Coronary artery (tissue), 2 donors: ENCODE data around the gene ADISSP.

Experiments used
- DNase-seq: peaks from one replicate; pipeline ENCODE4 v3.0.0-alpha.2; 2017; ENCODE audit warnings: low spot score
- H3K27ac ChIP-seq, 2 donors: fragments of 200-600 bp; sonication (generic); one replicate each; pipeline ENCODE4 v1.5.1; 2016 to 2019
- H3K4me3 ChIP-seq: fragments of 200-600 bp; sonication (generic); 2 replicates; pipeline ENCODE4 v1.5.1; 2016; ENCODE audit warnings: mild to moderate bottlenecking, moderate library complexity
- CTCF ChIP-seq: fragments of 200-600 bp; sonication (generic); IDR thresholded peaks from one replicate; pipeline ENCODE4 v1.5.1; 2019; ENCODE audit warnings: antibody characterized with exemption

ADISSP gene

GRCh38 chr20:3766422-3767109 lies 987 bp downstream of the ADISSP start:
- Histone ChIP-seq H3K4me3 (peak overlapping the region; percentile 85), H3K27ac (peak overlapping the region in 1 of 2 donors; percentile 96)
- no peak for DNase-seq
- TF ChIP-seq CTCF, result no peak

- Histone ChIP-seq H3K4me3 (no peak overlapping the region), H3K27ac (no peak overlapping the region)
- no peak for TF ChIP-seq CTCF
- DNase-seq, result no peak
Measured at GRCh38 chr20:3765171-3765882, 2.2 kb downstream of the ADISSP start.

GRCh38 chr20:3764659-3765058 lies 2.9 kb downstream of the ADISSP start:
- H3K27ac ChIP-seq, result no peak overlapping the region
- TF ChIP-seq CTCF, result no peak
- no peak overlapping the region for H3K4me3 ChIP-seq
- DNase-seq, result no peak

- no peak for TF ChIP-seq CTCF
- no peak overlapping the region for H3K27ac ChIP-seq
- no peak for DNase-seq
- no peak overlapping the region for H3K4me3 ChIP-seq
Measured at GRCh38 chr20:3763671-3764601, 3.6 kb downstream of the ADISSP start.

GRCh38 chr20:3760655-3761348 lies 6.8 kb downstream of the ADISSP start:
- Histone ChIP-seq H3K27ac (no peak overlapping the region), H3K4me3 (no peak overlapping the region)
- no peak for TF ChIP-seq CTCF
- DNase-seq, result no peak

GRCh38 chr20:3759884-3760283 lies 7.7 kb downstream of the ADISSP start:
- Histone ChIP-seq H3K4me3 (no peak overlapping the region), H3K27ac (no peak overlapping the region)
- no peak for TF ChIP-seq CTCF

More at GRCh38 chr20:3759884-3760283, 7.7 kb downstream of the ADISSP start:
- no peak for DNase-seq
